Tibial nerve (tissue), 4 donors: ENCODE results near the gene ACP4.

Source experiments
- CTCF ChIP-seq, 5 experiments: fragments of 200-600 bp in 3 of 5; fragments of 450-650 bp in 2 of 5; sonication (generic) in 3 of 5; IDR thresholded peaks; one replicate each; pipeline ENCODE4 v1.5.1; 2016 to 2019; ENCODE audit warnings: antibody characterized with exemption in 5 of 5, mild to moderate bottlenecking in 3 of 5, moderate library complexity in 2 of 5
- EP300 ChIP-seq, 2 donors: sonication (generic); formaldehyde crosslinking; IDR thresholded peaks; one replicate each; pipeline ENCODE4 v1.6.1; 2017; ENCODE audit warnings: antibody characterized with exemption in 2 of 2, mild to moderate bottlenecking in 1 of 2
- POLR2A ChIP-seq, 2 donors: fragments of 450-650 bp; IDR thresholded peaks; one replicate each; pipeline ENCODE4 v1.6.1; 2017; ENCODE audit warnings: antibody characterized with exemption in 2 of 2, mild to moderate bottlenecking in 2 of 2, moderate library complexity in 2 of 2

GRCh38 chr19:50804420-50805272 is 14.4 kb downstream of the ACP4 start:
- TF ChIP-seq CTCF (IDR thresholded peaks at IDR 0.05) (peak in 2 of 5 experiments; percentile 10 to 55), POLR2A (IDR thresholded peaks at IDR 0.05) (peak; percentile 42 to 50), EP300 (IDR thresholded peaks at IDR 0.05) (peak; percentile 90 to 95)
